Measurements from ENCODE around the gene BNIP5. TPM values are rescaled to one million over a fixed set of nuclear protein-coding genes. Genes with fewer than 3 reads are reported as not detected.

Gene BNIP5
- total RNA-seq, 1 donor from 2014 or later: not detected

- Mint-ChIP-seq H3K27me3 (ENCODE audit: insufficient read depth, low read depth) (peaks cover 7% of the 10 kb centered on the region), H3K27ac (no peak overlapping the region), H3K36me3 (no peaks in the 10 kb centered on the region), H3K4me3 (no peak overlapping the region), H3K4me1 (peaks cover 4% of the 10 kb centered on the region), H3K9me3 (no peaks in the 10 kb centered on the region)
- H3K4me2 ChIP-seq: no peak overlapping the region
- no peaks in the 10 kb centered on the region for H4K20me1 ChIP-seq (ENCODE audit: low read depth)
- H3K4me3 ChIP-seq: no peak overlapping the region
- H3K9ac ChIP-seq: no peak overlapping the region
- no peaks in the 10 kb centered on the region for H3K27me3 ChIP-seq
- no peaks in the 10 kb centered on the region for H3F3A ChIP-seq (ENCODE audit: low read depth)
- H3K36me3 ChIP-seq: no peaks in the 10 kb centered on the region
- no peak overlapping the region for H2AFZ ChIP-seq (replicated peaks)
- H3K79me2 ChIP-seq (ENCODE audit: low read depth): no peaks in the 10 kb centered on the region
- H3K4me1 ChIP-seq: no peaks in the 10 kb centered on the region
- TF ChIP-seq EZH2 (IDR thresholded peaks at IDR 0.05): no peak
- no peaks in the 10 kb centered on the region for H3K9me3 ChIP-seq (ENCODE audit: low read depth)
- H3K27ac ChIP-seq: no peak overlapping the region
- DNase-seq (ENCODE audit: low spot score): no peak
Observed at GRCh38 chr6:36273802-36274514, 62.7 kb downstream of the BNIP5 start.

DNA sequence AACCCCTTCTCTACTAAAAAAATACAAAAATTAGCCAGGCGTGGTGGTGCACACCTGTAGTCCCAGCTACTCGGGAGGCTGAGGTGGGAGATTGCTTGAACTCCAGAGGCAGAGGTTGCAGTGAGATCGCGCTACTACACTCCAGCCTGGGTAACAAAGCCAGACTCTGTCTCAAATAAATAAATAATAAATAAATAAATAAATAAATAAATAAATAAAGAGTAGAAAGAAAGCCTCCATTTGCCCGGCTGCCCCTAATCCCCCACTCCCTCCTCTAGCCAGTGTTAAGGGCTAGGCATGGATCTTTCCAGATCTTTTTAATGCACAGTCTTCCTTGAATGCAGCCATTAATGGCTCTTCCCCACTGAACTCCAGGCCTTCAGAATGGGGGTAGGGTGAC lies 63.6 kb downstream of the BNIP5 start:
- no peaks in the 10 kb centered on the region for H3K36me3 Mint-ChIP-seq
- no peak overlapping the region for H3K27ac Mint-ChIP-seq
- H4K20me1 ChIP-seq (ENCODE audit: low read depth): no peaks in the 10 kb centered on the region
- H3K4me2 ChIP-seq: no peak overlapping the region
- no peaks in the 10 kb centered on the region for H3K79me2 ChIP-seq (ENCODE audit: low read depth)
- peaks cover 7% of the 10 kb centered on the region for H3K27me3 Mint-ChIP-seq (ENCODE audit: insufficient read depth, low read depth)
- no peak overlapping the region for H3K9ac ChIP-seq
- H3K4me3 Mint-ChIP-seq: no peak overlapping the region
- H3K4me1 ChIP-seq: no peaks in the 10 kb centered on the region
- H3K9me3 ChIP-seq (ENCODE audit: low read depth): no peaks in the 10 kb centered on the region
- no peak overlapping the region for H3K27ac ChIP-seq
- H3K27me3 ChIP-seq: no peaks in the 10 kb centered on the region
- H2AFZ ChIP-seq (replicated peaks): no peak overlapping the region
- H3K36me3 ChIP-seq: no peaks in the 10 kb centered on the region
- peaks cover 4% of the 10 kb centered on the region for H3K4me1 Mint-ChIP-seq
- no peak for TF ChIP-seq EZH2 (IDR thresholded peaks at IDR 0.05)
- TF ChIP-seq, protein P1, sequence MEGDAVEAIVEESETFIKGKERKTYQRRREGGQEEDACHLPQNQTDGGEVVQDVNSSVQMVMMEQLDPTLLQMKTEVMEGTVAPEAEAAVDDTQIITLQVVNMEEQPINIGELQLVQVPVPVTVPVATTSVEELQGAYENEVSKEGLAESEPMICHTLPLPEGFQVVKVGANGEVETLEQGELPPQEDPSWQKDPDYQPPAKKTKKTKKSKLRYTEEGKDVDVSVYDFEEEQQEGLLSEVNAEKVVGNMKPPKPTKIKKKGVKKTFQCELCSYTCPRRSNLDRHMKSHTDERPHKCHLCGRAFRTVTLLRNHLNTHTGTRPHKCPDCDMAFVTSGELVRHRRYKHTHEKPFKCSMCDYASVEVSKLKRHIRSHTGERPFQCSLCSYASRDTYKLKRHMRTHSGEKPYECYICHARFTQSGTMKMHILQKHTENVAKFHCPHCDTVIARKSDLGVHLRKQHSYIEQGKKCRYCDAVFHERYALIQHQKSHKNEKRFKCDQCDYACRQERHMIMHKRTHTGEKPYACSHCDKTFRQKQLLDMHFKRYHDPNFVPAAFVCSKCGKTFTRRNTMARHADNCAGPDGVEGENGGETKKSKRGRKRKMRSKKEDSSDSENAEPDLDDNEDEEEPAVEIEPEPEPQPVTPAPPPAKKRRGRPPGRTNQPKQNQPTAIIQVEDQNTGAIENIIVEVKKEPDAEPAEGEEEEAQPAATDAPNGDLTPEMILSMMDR (IDR thresholded peaks at IDR 0.05): no peak
- no peak for TF ChIP-seq EZH2phosphoT487 (IDR thresholded peaks at IDR 0.05)
- H3K4me3 ChIP-seq: no peak overlapping the region
- no peaks in the 10 kb centered on the region for H3K9me3 Mint-ChIP-seq
- DNase-seq (ENCODE audit: low spot score): no peak
- H3F3A ChIP-seq (ENCODE audit: low read depth): no peaks in the 10 kb centered on the region

- H3K27me3 Mint-ChIP-seq (ENCODE audit: insufficient read depth, low read depth): peaks cover 11% of the 10 kb centered on the region
- H3K27me3 ChIP-seq: no peaks in the 10 kb centered on the region
- no peak overlapping the region for H3K4me3 Mint-ChIP-seq
- no peak overlapping the region for H3K27ac Mint-ChIP-seq
- H2AFZ ChIP-seq (replicated peaks): no peak overlapping the region
- no peaks in the 10 kb centered on the region for H4K20me1 ChIP-seq (ENCODE audit: low read depth)
- no peak for TF ChIP-seq EZH2phosphoT487 (IDR thresholded peaks at IDR 0.05)
- no peak for TF ChIP-seq EZH2 (IDR thresholded peaks at IDR 0.05)
- TF ChIP-seq, protein P1 (IDR thresholded peaks at IDR 0.05): no peak
- H3K4me1 Mint-ChIP-seq: peaks cover 4% of the 10 kb centered on the region
- DNase-seq (ENCODE audit: low spot score): no peak
- H3K9me3 ChIP-seq (ENCODE audit: low read depth): no peaks in the 10 kb centered on the region
- no peak overlapping the region for H3K27ac ChIP-seq
- H3K4me3 ChIP-seq: no peak overlapping the region
- no peaks in the 10 kb centered on the region for H3K79me2 ChIP-seq (ENCODE audit: low read depth)
- H3K4me1 ChIP-seq: no peaks in the 10 kb centered on the region
- no peaks in the 10 kb centered on the region for H3K36me3 ChIP-seq
- no peaks in the 10 kb centered on the region for H3F3A ChIP-seq (ENCODE audit: low read depth)
- H3K36me3 Mint-ChIP-seq: no peaks in the 10 kb centered on the region
- no peak overlapping the region for H3K9ac ChIP-seq
- no peak overlapping the region for H3K4me2 ChIP-seq
- no peaks in the 10 kb centered on the region for H3K9me3 Mint-ChIP-seq
Observed at GRCh38 chr6:36272234-36272633, 64.5 kb downstream of the BNIP5 start.
